A549 treated with CORT108297 at 1 μM for 4 hours (cell line): ENCODE results near the gene SLC16A14. TPM values are rescaled to one million over a fixed set of nuclear protein-coding genes. Genes with fewer than 3 reads are reported as not detected.

Source experiments
- total RNA-seq: library from RNA; stranded (reverse); fragments of 200-300 nt; extraction: Qiagen RNA extraction; gene quantifications from 5 replicates; pipeline ENCODE4 v1.2.3, GENCODE V29; 2022

The SLC16A14 gene, protein sequence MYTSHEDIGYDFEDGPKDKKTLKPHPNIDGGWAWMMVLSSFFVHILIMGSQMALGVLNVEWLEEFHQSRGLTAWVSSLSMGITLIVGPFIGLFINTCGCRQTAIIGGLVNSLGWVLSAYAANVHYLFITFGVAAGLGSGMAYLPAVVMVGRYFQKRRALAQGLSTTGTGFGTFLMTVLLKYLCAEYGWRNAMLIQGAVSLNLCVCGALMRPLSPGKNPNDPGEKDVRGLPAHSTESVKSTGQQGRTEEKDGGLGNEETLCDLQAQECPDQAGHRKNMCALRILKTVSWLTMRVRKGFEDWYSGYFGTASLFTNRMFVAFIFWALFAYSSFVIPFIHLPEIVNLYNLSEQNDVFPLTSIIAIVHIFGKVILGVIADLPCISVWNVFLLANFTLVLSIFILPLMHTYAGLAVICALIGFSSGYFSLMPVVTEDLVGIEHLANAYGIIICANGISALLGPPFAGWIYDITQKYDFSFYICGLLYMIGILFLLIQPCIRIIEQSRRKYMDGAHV
- total RNA-seq = 0.58 to 1.3 TPM (median 1.2 TPM) in 5 replicates

DNA sequence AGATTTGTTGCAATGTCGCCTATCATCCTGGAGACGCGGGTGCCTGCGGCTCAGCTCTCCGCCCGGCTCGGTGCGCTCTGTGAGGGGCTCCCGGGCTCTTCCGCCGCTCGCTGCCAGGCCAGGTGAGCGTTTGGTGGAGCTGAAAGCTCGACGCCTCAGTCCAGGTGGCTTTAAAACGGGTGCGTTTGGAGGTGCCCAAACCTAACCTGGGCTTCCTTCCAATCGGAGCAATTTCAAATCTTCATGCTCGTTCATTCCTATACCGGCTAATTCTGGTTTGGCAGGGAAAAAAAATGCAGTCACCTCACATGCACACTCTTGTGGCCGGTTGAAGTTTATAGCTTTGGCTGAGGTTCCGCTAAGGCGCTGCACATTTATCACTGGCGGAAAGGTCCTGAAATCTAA is at the start of gene SLC16A14:
TSS of gene SLC16A14 (minus strand) at position 274 of the 405 bp plus-strand sequence. CDS start 9,572 bp downstream, outside the sequence.

Other genes starting within 250 kb of the SLC16A14 start
- gene TRIP12, start 146.9 kb downstream of the SLC16A14 start, total RNA-seq = 65.4 to 124 TPM (median 86.2 TPM) in 5 replicates
- 0.89 to 1.4 TPM (median 1.3 TPM) in 5 replicates for gene FBXO36, start 146.4 kb downstream of the SLC16A14 start, total RNA-seq
- gene SP110, start 151.1 kb upstream of the SLC16A14 start, total RNA-seq = 5.1 to 7.8 TPM (median 7.0 TPM) in 5 replicates
- gene SP140, start 156.8 kb upstream of the SLC16A14 start, total RNA-seq = 0.10 to 0.45 TPM (median 0.16 TPM) in 3 of 5 replicates, not detected in the others